Globus pallidus (tissue), 1 donor: Measurements from ENCODE around the gene MRS2.

Experiments
- DNase-seq: peaks from one replicate; pipeline ENCODE4 v3.0.0-alpha.2; 2015; ENCODE audit warnings: low spot score

Gene MRS2

GRCh38 chr6:24431045-24431451, 28.3 kb downstream of the MRS2 start:
- DNase-seq = no peak

- DNase-seq = no peak
Observed at GRCh38 chr6:24432611-24433010, 29.9 kb downstream of the MRS2 start.

- DNase-seq = no peak
Observed at GRCh38 chr6:24436979-24437378, 34.2 kb downstream of the MRS2 start.

GRCh38 chr6:24439858-24440539, 37.3 kb downstream of the MRS2 start:
- DNase-seq = no peak

- no peak for DNase-seq
Observed at GRCh38 chr6:24440897-24441598, 38.3 kb downstream of the MRS2 start.

- no peak for DNase-seq
Observed at GRCh38 chr6:24441599-24441904, 38.8 kb downstream of the MRS2 start.

- DNase-seq = no peak
Observed at GRCh38 chr6:24444588-24444987, 41.9 kb downstream of the MRS2 start.

GRCh38 chr6:24445704-24446103, 43.0 kb downstream of the MRS2 start:
- DNase-seq = no peak

GRCh38 chr6:24446670-24447069, 43.9 kb downstream of the MRS2 start:
- DNase-seq = no peak

GRCh38 chr6:24448396-24448795, 45.7 kb downstream of the MRS2 start:
- DNase-seq = no peak

- DNase-seq = no peak
Observed at GRCh38 chr6:24448828-24449525, 46.2 kb downstream of the MRS2 start.

- DNase-seq = no peak
Observed at GRCh38 chr6:24451581-24452388, 49.0 kb downstream of the MRS2 start.

GRCh38 chr6:24453921-24454320, 51.2 kb downstream of the MRS2 start:
- no peak for DNase-seq

GRCh38 chr6:24454452-24454851, 51.7 kb downstream of the MRS2 start:
- DNase-seq = no peak

- DNase-seq = no peak
Observed at GRCh38 chr6:24455061-24455460, 52.3 kb downstream of the MRS2 start.

GRCh38 chr6:24458134-24458533, 55.4 kb downstream of the MRS2 start:
- no peak for DNase-seq

GRCh38 chr6:24458941-24459340, 56.2 kb downstream of the MRS2 start:
- DNase-seq = no peak

GRCh38 chr6:24460966-24461365, 58.2 kb downstream of the MRS2 start:
- DNase-seq = no peak

- no peak for DNase-seq
Observed at GRCh38 chr6:24464253-24465038, 61.7 kb downstream of the MRS2 start.

- DNase-seq = no peak
Observed at GRCh38 chr6:24469811-24470210, 67.1 kb downstream of the MRS2 start.

- DNase-seq = no peak
Observed at GRCh38 chr6:24472181-24472580, 69.4 kb downstream of the MRS2 start.
